GM23338 (cell line): ENCODE data around the gene DNAJC10.

Experiments
- EZH2 ChIP-seq: fragments of 200-600 bp; sonication (generic); IDR thresholded peaks from one replicate; pipeline ENCODE4 v1.8.0; 2017; ENCODE audit warnings: antibody characterized with exemption, mild to moderate bottlenecking, low read depth; ENCODE audit not compliant: unreplicated experiment
- EZH2phosphoT487 ChIP-seq: fragments of 200-600 bp; sonication (generic); IDR thresholded peaks from one replicate; pipeline ENCODE4 v1.8.1; 2018; ENCODE audit warnings: antibody characterized with exemption; ENCODE audit not compliant: unreplicated experiment
- NANOG ChIP-seq: IDR thresholded peaks from 2 replicates; pipeline ENCODE4 v1.6.1; 2016; ENCODE audit warnings: antibody characterized with exemption, borderline replicate concordance
- POLR2AphosphoS5 ChIP-seq: IDR thresholded peaks from 2 replicates; pipeline ENCODE4 v1.6.1; 2016; ENCODE audit warnings: antibody characterized with exemption, low read depth
- TF ChIP-seq, protein P1 (sequence below), 2 experiments: fragments of 200-600 bp in 1 of 2; sonication (generic) in 1 of 2; conservative IDR thresholded peaks; 2 replicates each; pipeline versions ENCODE4 v1.5.1 to v1.6.1; 2016 to 2017; ENCODE audit warnings: antibody characterized with exemption in 2 of 2, low read depth in 2 of 2, mild to moderate bottlenecking in 2 of 2, moderate library complexity in 1 of 2
- TF ChIP-seq, protein P2 (sequence below): IDR thresholded peaks from one replicate; pipeline ENCODE4 v1.6.1; 2018; ENCODE audit warnings: antibody characterized with exemption; ENCODE audit not compliant: unreplicated experiment

DNA sequence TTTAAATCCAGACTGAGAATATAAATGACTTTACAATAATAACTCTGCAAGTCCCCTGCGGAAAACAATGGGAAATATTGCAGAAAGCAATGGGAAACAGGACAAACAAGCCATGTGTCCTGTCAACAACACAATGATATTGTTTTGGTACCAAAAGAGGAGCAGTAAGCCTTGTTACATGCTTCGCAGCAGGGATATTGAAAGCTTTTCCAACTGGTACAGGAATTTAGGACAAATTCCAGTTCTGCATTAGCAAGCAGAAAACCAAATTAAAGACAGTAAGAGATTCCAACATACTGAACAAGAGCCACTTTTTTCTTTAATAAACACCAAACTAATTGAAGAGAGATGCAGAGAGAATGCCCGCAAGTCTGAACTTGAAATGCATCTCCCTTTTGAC, 120.4 kb downstream of the DNAJC10 start:
- TF ChIP-seq, protein P1, sequence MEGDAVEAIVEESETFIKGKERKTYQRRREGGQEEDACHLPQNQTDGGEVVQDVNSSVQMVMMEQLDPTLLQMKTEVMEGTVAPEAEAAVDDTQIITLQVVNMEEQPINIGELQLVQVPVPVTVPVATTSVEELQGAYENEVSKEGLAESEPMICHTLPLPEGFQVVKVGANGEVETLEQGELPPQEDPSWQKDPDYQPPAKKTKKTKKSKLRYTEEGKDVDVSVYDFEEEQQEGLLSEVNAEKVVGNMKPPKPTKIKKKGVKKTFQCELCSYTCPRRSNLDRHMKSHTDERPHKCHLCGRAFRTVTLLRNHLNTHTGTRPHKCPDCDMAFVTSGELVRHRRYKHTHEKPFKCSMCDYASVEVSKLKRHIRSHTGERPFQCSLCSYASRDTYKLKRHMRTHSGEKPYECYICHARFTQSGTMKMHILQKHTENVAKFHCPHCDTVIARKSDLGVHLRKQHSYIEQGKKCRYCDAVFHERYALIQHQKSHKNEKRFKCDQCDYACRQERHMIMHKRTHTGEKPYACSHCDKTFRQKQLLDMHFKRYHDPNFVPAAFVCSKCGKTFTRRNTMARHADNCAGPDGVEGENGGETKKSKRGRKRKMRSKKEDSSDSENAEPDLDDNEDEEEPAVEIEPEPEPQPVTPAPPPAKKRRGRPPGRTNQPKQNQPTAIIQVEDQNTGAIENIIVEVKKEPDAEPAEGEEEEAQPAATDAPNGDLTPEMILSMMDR (conservative IDR thresholded peaks at IDR 0.05; ENCODE audit: low read depth in 2 of 2), result no peak
- TF ChIP-seq EZH2, result no peak
- no peak for TF ChIP-seq POLR2AphosphoS5
- no peak for TF ChIP-seq NANOG
- no peak for TF ChIP-seq EZH2phosphoT487
- TF ChIP-seq, protein P2, sequence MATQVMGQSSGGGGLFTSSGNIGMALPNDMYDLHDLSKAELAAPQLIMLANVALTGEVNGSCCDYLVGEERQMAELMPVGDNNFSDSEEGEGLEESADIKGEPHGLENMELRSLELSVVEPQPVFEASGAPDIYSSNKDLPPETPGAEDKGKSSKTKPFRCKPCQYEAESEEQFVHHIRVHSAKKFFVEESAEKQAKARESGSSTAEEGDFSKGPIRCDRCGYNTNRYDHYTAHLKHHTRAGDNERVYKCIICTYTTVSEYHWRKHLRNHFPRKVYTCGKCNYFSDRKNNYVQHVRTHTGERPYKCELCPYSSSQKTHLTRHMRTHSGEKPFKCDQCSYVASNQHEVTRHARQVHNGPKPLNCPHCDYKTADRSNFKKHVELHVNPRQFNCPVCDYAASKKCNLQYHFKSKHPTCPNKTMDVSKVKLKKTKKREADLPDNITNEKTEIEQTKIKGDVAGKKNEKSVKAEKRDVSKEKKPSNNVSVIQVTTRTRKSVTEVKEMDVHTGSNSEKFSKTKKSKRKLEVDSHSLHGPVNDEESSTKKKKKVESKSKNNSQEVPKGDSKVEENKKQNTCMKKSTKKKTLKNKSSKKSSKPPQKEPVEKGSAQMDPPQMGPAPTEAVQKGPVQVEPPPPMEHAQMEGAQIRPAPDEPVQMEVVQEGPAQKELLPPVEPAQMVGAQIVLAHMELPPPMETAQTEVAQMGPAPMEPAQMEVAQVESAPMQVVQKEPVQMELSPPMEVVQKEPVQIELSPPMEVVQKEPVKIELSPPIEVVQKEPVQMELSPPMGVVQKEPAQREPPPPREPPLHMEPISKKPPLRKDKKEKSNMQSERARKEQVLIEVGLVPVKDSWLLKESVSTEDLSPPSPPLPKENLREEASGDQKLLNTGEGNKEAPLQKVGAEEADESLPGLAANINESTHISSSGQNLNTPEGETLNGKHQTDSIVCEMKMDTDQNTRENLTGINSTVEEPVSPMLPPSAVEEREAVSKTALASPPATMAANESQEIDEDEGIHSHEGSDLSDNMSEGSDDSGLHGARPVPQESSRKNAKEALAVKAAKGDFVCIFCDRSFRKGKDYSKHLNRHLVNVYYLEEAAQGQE, result no peak
